Neural cell (in vitro differentiated cells): ENCODE results near the gene SPEM1. TPM values are rescaled to one million over a fixed set of nuclear protein-coding genes. Genes with fewer than 3 reads are reported as not detected.

Experiments used
- H2AFZ ChIP-seq: fragments of 200-600, 300-800 bp; sonication (generic), shearing (Covaris generic); 2 replicates; pipeline ENCODE4 v1.6.0; 2014; ENCODE audit warnings: low read depth, mild to moderate bottlenecking, antibody characterized with exemption, low read length, moderate library complexity
- H3F3A ChIP-seq: fragments of 200-600 bp; shearing (Covaris generic); 2 replicates; pipeline ENCODE4 v1.6.1; 2016; ENCODE audit warnings: mild to moderate bottlenecking, moderate library complexity, mixed read lengths, antibody characterized with exemption, low read length; ENCODE audit not compliant: insufficient read depth, poor library complexity, severe bottlenecking
- H3K27ac ChIP-seq: fragments of 200-600, 300-800 bp; sonication (generic), shearing (Covaris generic); 2 replicates; pipeline ENCODE4 v1.5.1; 2014; ENCODE audit warnings: mild to moderate bottlenecking, low read length, moderate library complexity
- H3K27me3 ChIP-seq: fragments of 300-800, 200-600 bp; sonication (generic), shearing (Covaris generic); 2 replicates; pipeline ENCODE4 v1.6.0; 2014; ENCODE audit warnings: mild to moderate bottlenecking, low read depth, low read length, moderate library complexity; ENCODE audit not compliant: insufficient read depth
- H3K36me3 ChIP-seq: fragments of 300-800, 200-600 bp; sonication (generic), shearing (Covaris generic); 2 replicates; pipeline ENCODE4 v1.5.1; 2014; ENCODE audit warnings: mild to moderate bottlenecking, antibody characterized with exemption, low read length, moderate library complexity; ENCODE audit not compliant: insufficient read depth
- H3K4me2 ChIP-seq: fragments of 300-800, 200-600 bp; sonication (generic), shearing (Covaris generic); 2 replicates; pipeline ENCODE4 v1.6.0; 2014; ENCODE audit warnings: mild to moderate bottlenecking, low read length
- H3K4me3 ChIP-seq: fragments of 300-800, 200-600 bp; sonication (generic), shearing (Covaris generic); 2 replicates; pipeline ENCODE4 v1.5.1; 2014; ENCODE audit warnings: mild to moderate bottlenecking, low read length, moderate library complexity
- H3K79me2 ChIP-seq: fragments of 200-600 bp; shearing (Covaris generic); replicated peaks from 2 replicates; pipeline ENCODE4 v1.6.0; 2014; ENCODE audit warnings: mild to moderate bottlenecking, low read length, moderate library complexity; ENCODE audit not compliant: insufficient read depth
- H3K9ac ChIP-seq: fragments of 300-800, 200-600 bp; sonication (generic), shearing (Covaris generic); 2 replicates; pipeline ENCODE4 v1.6.1; 2016; ENCODE audit warnings: mild to moderate bottlenecking, low read length, mixed read lengths
- H3K9me2 ChIP-seq: fragments of 200-600 bp; shearing (Covaris generic); 2 replicates; pipeline ENCODE4 v1.6.1; 2016; ENCODE audit warnings: mild to moderate bottlenecking, low read length, mixed read lengths; ENCODE audit not compliant: insufficient read depth
- H3K9me3 ChIP-seq: fragments of 200-600, 300-800 bp; sonication (generic), shearing (Covaris generic); 2 replicates; pipeline ENCODE4 v1.6.1; 2016; ENCODE audit warnings: mild to moderate bottlenecking, mixed run types, low read length, moderate library complexity, mixed read lengths
- H4K20me1 ChIP-seq: fragments of 200-600 bp; shearing (Covaris generic); 2 replicates; pipeline ENCODE4 v1.6.1; 2016; ENCODE audit warnings: mild to moderate bottlenecking, mixed run types; ENCODE audit not compliant: insufficient read depth
- EP300 ChIP-seq: fragments of 450-650 bp; conservative IDR thresholded peaks from 2 replicates; pipeline ENCODE4 v1.6.1; 2014; ENCODE audit warnings: antibody characterized with exemption, mild to moderate bottlenecking, moderate library complexity; ENCODE audit not compliant: poor library complexity, severe bottlenecking
- EZH2 ChIP-seq: fragments of 200-600, 300-800 bp; shearing (Covaris generic), sonication (generic); IDR thresholded peaks from 2 replicates; pipeline ENCODE4 v1.6.1; 2014; ENCODE audit warnings: antibody characterized with exemption, low read length, borderline replicate concordance, mild to moderate bottlenecking; ENCODE audit not compliant: insufficient read depth, poor library complexity, severe bottlenecking
- MXI1 ChIP-seq: fragments of 450-650 bp; conservative IDR thresholded peaks from 2 replicates; pipeline ENCODE4 v1.6.1; 2014; ENCODE audit warnings: antibody characterized with exemption, mild to moderate bottlenecking; ENCODE audit not compliant: poor library complexity, severe bottlenecking
- POLR2AphosphoS5 ChIP-seq: IDR thresholded peaks from 2 replicates; pipeline ENCODE4 v1.6.1; 2012
- RAD21 ChIP-seq: fragments of 450-650 bp; conservative IDR thresholded peaks from 2 replicates; pipeline ENCODE4 v1.6.1; 2014; ENCODE audit warnings: antibody characterized with exemption, mild to moderate bottlenecking, moderate library complexity
- SMC3 ChIP-seq: fragments of 450-650 bp; conservative IDR thresholded peaks from 2 replicates; pipeline ENCODE4 v1.6.1; 2014; ENCODE audit warnings: antibody characterized with exemption, mild to moderate bottlenecking, moderate library complexity; ENCODE audit not compliant: poor library complexity
- TAF1 ChIP-seq: IDR thresholded peaks from 2 replicates; pipeline ENCODE4 v1.6.1; 2012; ENCODE audit warnings: low read depth
- polyA plus RNA-seq: library from polyadenylated mRNA; depleted of rRNA; stranded (reverse); fragments of >200 nt; gene quantifications from 2 replicates; pipeline ENCODE4 v1.2.3, GENCODE V29; 2014
- TF ChIP-seq, protein P1 (sequence below): fragments of 450-650 bp; IDR thresholded peaks from 2 replicates; pipeline ENCODE4 v1.5.1; 2014; ENCODE audit warnings: antibody characterized with exemption, mild to moderate bottlenecking, moderate library complexity; ENCODE audit not compliant: poor library complexity, severe bottlenecking
- TF ChIP-seq, protein P2 (sequence below): IDR thresholded peaks from 2 replicates; pipeline ENCODE4 v1.6.1; 2012; ENCODE audit warnings: borderline replicate concordance

The SPEM1 gene
- polyA plus RNA-seq, 1 donor from 2014 or later = not detected

DNA sequence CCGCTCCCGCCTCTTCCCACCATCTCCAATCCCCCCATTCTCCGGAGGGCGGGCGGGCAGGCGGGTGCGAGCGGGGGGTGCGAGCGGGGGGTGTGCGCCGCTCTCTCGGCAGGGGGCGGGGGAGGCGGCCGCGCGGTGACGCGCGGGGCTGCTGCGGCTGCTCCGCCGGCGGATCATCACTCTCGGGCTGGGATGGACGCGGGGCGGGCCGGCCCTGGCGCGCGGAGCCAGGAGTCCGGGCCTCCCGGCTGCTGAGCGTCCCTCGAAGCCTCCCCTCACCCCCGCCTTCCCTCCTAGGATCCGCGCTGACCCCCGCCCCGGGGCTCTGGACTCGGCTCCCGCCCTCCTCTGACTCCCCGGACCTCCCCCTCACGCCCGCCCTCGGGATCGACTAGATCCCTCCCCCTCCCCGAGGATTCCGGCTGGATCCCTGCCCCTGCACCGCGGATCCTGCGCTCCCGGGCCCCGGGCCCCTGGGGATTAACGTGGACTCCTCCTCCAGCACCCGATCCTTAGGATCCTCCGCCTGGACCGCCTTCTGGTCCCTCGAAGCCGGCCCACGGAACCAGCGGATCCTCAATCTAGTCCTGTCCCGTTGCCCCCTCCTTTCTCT is 15.3 kb upstream of the SPEM1 start:
- TF ChIP-seq POLR2AphosphoS5 (peak; percentile 80), EZH2 (no peak), MXI1 (no peak), EP300 (no peak), TAF1 (peak; percentile 13), SMC3 (no peak), RAD21 (no peak)
- TF ChIP-seq, protein P1, sequence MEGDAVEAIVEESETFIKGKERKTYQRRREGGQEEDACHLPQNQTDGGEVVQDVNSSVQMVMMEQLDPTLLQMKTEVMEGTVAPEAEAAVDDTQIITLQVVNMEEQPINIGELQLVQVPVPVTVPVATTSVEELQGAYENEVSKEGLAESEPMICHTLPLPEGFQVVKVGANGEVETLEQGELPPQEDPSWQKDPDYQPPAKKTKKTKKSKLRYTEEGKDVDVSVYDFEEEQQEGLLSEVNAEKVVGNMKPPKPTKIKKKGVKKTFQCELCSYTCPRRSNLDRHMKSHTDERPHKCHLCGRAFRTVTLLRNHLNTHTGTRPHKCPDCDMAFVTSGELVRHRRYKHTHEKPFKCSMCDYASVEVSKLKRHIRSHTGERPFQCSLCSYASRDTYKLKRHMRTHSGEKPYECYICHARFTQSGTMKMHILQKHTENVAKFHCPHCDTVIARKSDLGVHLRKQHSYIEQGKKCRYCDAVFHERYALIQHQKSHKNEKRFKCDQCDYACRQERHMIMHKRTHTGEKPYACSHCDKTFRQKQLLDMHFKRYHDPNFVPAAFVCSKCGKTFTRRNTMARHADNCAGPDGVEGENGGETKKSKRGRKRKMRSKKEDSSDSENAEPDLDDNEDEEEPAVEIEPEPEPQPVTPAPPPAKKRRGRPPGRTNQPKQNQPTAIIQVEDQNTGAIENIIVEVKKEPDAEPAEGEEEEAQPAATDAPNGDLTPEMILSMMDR = no peak
- TF ChIP-seq, protein P2, sequence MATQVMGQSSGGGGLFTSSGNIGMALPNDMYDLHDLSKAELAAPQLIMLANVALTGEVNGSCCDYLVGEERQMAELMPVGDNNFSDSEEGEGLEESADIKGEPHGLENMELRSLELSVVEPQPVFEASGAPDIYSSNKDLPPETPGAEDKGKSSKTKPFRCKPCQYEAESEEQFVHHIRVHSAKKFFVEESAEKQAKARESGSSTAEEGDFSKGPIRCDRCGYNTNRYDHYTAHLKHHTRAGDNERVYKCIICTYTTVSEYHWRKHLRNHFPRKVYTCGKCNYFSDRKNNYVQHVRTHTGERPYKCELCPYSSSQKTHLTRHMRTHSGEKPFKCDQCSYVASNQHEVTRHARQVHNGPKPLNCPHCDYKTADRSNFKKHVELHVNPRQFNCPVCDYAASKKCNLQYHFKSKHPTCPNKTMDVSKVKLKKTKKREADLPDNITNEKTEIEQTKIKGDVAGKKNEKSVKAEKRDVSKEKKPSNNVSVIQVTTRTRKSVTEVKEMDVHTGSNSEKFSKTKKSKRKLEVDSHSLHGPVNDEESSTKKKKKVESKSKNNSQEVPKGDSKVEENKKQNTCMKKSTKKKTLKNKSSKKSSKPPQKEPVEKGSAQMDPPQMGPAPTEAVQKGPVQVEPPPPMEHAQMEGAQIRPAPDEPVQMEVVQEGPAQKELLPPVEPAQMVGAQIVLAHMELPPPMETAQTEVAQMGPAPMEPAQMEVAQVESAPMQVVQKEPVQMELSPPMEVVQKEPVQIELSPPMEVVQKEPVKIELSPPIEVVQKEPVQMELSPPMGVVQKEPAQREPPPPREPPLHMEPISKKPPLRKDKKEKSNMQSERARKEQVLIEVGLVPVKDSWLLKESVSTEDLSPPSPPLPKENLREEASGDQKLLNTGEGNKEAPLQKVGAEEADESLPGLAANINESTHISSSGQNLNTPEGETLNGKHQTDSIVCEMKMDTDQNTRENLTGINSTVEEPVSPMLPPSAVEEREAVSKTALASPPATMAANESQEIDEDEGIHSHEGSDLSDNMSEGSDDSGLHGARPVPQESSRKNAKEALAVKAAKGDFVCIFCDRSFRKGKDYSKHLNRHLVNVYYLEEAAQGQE = no peak
- peak overlapping the region; percentile 88 for H3K4me3 ChIP-seq
- H3K27me3 ChIP-seq = no peaks in the 10 kb centered on the region
- H3K9me2 ChIP-seq = no peaks in the 10 kb centered on the region
- no peaks in the 10 kb centered on the region for H3K36me3 ChIP-seq
- H3K4me2 ChIP-seq = no peak overlapping the region
- no peaks in the 10 kb centered on the region for H3K9me3 ChIP-seq
- peak overlapping the region; percentile 98 for H3K27ac ChIP-seq
- peak overlapping the region; percentile 45 for H2AFZ ChIP-seq
- H3F3A ChIP-seq = peaks cover 5% of the 10 kb centered on the region
- H3K9ac ChIP-seq = peak overlapping the region; percentile 98
- peaks cover 2% of the 10 kb centered on the region for H4K20me1 ChIP-seq
- H3K79me2 ChIP-seq = peaks cover 32% of the 10 kb centered on the region

DNA sequence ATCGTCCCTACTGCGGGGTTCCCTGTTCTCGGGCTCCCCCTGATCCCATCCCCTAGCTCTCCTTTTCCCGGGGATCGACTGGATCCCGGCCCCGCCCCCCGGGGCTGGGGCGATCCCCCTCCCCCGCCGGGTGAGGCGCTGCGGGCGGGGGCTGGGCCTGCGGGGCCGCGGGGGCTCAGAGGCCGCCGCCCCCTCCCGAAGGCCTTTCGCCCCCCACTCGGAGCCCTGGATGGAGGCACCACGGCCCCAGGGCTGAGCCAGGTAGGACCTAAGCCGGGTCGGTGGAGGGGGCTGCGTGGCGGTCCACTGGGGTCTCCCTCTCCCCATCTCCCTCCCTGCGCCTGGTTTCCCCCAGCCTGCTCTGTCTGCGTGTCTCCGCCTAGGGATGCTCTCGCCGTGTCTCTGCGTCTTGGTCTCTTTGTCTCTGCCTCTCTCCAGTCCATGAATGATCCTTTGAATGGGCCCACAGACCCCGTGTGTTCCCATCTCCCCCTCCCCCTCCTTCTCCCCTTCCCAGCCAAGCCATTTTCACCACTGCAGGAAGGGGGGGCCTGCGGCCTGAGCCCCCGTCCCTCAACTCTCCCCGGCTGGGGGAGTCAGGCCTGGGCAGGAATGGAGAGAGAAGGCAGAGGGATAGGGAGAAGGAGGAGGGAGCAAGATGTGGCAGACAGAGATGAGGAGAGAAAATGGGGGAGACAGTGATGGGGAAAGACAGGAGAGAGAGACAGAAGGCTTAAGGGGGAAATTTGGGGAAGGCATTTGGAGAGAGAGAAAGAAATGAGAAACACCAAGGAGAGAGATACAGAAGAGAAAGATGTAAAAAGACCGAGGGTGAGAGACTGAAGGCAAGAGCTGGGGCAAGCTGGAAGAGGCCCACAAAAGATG is 14.5 kb upstream of the SPEM1 start:
- peak overlapping the region; percentile 98 for H3K27ac ChIP-seq

More for the DNA sequence above, 14.5 kb upstream of the SPEM1 start:
- peaks cover 32% of the 10 kb centered on the region for H3K79me2 ChIP-seq
- peaks cover 2% of the 10 kb centered on the region for H4K20me1 ChIP-seq
- H3F3A ChIP-seq = peaks cover 5% of the 10 kb centered on the region
- H2AFZ ChIP-seq = peak overlapping the region; percentile 63
- H3K4me3 ChIP-seq = peak overlapping the region; percentile 88
- peak overlapping the region; percentile 93 for H3K4me2 ChIP-seq
- TF ChIP-seq EP300 (peak; percentile 9), MXI1 (peak; percentile 29), RAD21 (peak; percentile 32), EZH2 (no peak), SMC3 (peak; percentile 39), TAF1 (peak; percentile 71), POLR2AphosphoS5 (peak; percentile 80)
- TF ChIP-seq, protein P1 = peak; percentile 9
- TF ChIP-seq, protein P2 = peak; percentile 36
- H3K9me2 ChIP-seq = no peaks in the 10 kb centered on the region
- H3K9ac ChIP-seq = peak overlapping the region; percentile 98
- no peaks in the 10 kb centered on the region for H3K9me3 ChIP-seq
- H3K27me3 ChIP-seq = no peaks in the 10 kb centered on the region
- H3K36me3 ChIP-seq = no peaks in the 10 kb centered on the region
